OCI-LY7 (cell line): ENCODE measurements around the gene PLEKHS1. TPM values are rescaled to one million over a fixed set of nuclear protein-coding genes. Genes with fewer than 3 reads are reported as not detected.
"Not testable (repeated sequence)": the region's sequence is repeated elsewhere in the genome, so short reads cannot be mapped to it uniquely, and the experiment has no call there.

ENCODE experiments used
- BruUV-seq: library from RNA; stranded (reverse); fragments of 400-500 nt; replicated peaks from 2 replicates; lab custom pipeline; 2021; lab: Mats Ljungman, UMichigan
- CTCF ChIA-PET: fragments of 300-600 bp; sonication (Branson Sonifier 250); formaldehyde crosslinking; loops from one replicate; lab custom pipeline; 2022; ENCODE audit warnings: antibody characterized with exemption; ENCODE audit not compliant: unreplicated experiment; lab: Charles Lee
- POLR2A ChIA-PET: fragments of 300-600 bp; sonication (Branson Sonifier 250); formaldehyde crosslinking; loops from one replicate; lab custom pipeline; 2022; ENCODE audit warnings: antibody characterized with exemption; lab: Charles Lee
- DNase-seq: peaks from one replicate; pipeline ENCODE4 v3.0.0-alpha.2; 2015; ENCODE audit warnings: low spot score
- H2AFZ ChIP-seq: fragments of 200-600 bp; sonication (generic), shearing (Covaris generic); 2 replicates; pipeline ENCODE4 v1.6.1; 2014; ENCODE audit warnings: mild to moderate bottlenecking, antibody characterized with exemption, low read length, moderate library complexity
- H3K27ac ChIP-seq: fragments of 200-600 bp; sonication (generic); 2 replicates; pipeline ENCODE4 v1.5.1; 2014; ENCODE audit warnings: mixed run types, low read depth, mild to moderate bottlenecking, moderate library complexity, low read length, inconsistent platforms; ENCODE audit not compliant: poor library complexity, severe bottlenecking
- H3K36me3 ChIP-seq: fragments of 200-600 bp; sonication (generic); 2 replicates; pipeline ENCODE4 v1.6.1; 2014; ENCODE audit warnings: mild to moderate bottlenecking, antibody characterized with exemption, low read length, moderate library complexity, mixed read lengths; ENCODE audit not compliant: insufficient read depth
- H3K4me1 ChIP-seq: fragments of 200-600 bp; sonication (generic); 2 replicates; pipeline ENCODE4 v1.5.1; 2014; ENCODE audit warnings: mild to moderate bottlenecking, low read length; ENCODE audit not compliant: insufficient read depth, poor library complexity, severe bottlenecking
- H3K4me2 ChIP-seq: fragments of 200-600 bp; sonication (generic); 2 replicates; pipeline ENCODE4 v1.6.1; 2014; ENCODE audit warnings: mild to moderate bottlenecking, low read length
- H3K4me3 ChIP-seq: fragments of 200-600 bp; sonication (generic); 2 replicates; pipeline ENCODE4 v1.5.1; 2014; ENCODE audit warnings: mild to moderate bottlenecking, low read depth, low read length; ENCODE audit not compliant: poor library complexity, severe bottlenecking
- H3K79me2 ChIP-seq: fragments of 200-600 bp; sonication (generic); 2 replicates; pipeline ENCODE4 v1.6.1; 2016; ENCODE audit warnings: low read depth, mild to moderate bottlenecking, low read length, moderate library complexity, mixed read lengths; ENCODE audit not compliant: insufficient read depth
- H3K9me2 ChIP-seq: fragments of 200-600 bp; sonication (generic); 2 replicates; pipeline ENCODE4 v1.6.1; 2016; ENCODE audit warnings: mild to moderate bottlenecking, low read length, mixed read lengths; ENCODE audit not compliant: insufficient read depth
- H3K9me3 ChIP-seq: fragments of 200-600 bp; sonication (generic); 2 replicates; pipeline ENCODE4 v1.6.1; 2014; ENCODE audit warnings: mild to moderate bottlenecking, mixed run types, low read length, mixed read lengths
- H4K20me1 ChIP-seq: fragments of 200-600 bp; sonication (generic); 2 replicates; pipeline ENCODE4 v1.6.1; 2014; ENCODE audit warnings: mild to moderate bottlenecking, antibody characterized with exemption, low read length, moderate library complexity, mixed read lengths; ENCODE audit not compliant: insufficient read depth
- CTCF ChIP-seq: fragments of 200-600 bp; sonication (generic); conservative IDR thresholded peaks from 2 replicates; pipeline ENCODE4 v1.5.1; 2014; ENCODE audit warnings: mild to moderate bottlenecking, antibody characterized with exemption, low read length, moderate library complexity, mixed read lengths
- EZH2phosphoT487 ChIP-seq: fragments of 200-600 bp; sonication (generic); IDR thresholded peaks from 2 replicates; pipeline ENCODE4 v1.6.1; 2018; ENCODE audit warnings: low read depth, borderline replicate concordance, mild to moderate bottlenecking, mixed run types, antibody characterized with exemption, low read length, moderate library complexity, mixed read lengths
- intact Hi-C: fragments of 100-400 bp; cut with micrococcal nuclease; formaldehyde crosslinking; loops from one replicate; pipeline ENCODE4 v1.10.0; 2022; ENCODE audit not compliant: unreplicated experiment
- total RNA-seq, 2 experiments: library from RNA; depleted of rRNA in 1 of 2; stranded (reverse); fragments of >200 nt in 1 of 2; shearing (Covaris generic) in 1 of 2; gene quantifications; 2 replicates each; pipeline ENCODE4 v1.2.3, GENCODE V29; 2014 to 2022

The PLEKHS1 gene
- total RNA-seq, 2 experiments from 2014 or later = not detected

DNA sequence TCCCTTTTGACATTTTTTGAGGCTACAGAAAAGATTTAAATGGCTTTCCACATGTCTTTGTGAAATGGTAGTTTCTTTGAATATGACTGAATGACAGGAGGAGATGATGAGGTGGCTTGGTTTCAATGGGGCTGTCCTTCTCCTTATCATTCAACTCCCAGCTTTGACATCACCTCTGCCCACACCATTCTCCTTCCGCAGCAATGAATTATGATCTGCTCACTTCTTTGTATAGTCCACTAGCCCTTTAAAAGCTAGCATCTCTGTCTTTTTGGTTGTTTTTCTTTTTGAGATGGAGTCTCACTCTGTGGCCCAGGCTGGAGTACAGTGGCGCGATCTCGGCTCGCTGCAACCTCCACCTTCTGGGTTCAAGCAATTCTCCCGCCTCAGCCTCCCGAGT, 70.7 kb downstream of the PLEKHS1 start:
- no peaks in the 10 kb centered on the region for H3K9me3 ChIP-seq
- intact Hi-C loops = no loop called here
- ChIA-PET CTCF (no interaction called here), POLR2A (interaction anchor here (0.7 to 0.9 kb wide), 2 partner anchors 16 to 18 kb away, joined by 3 read pairs; no protein-coding TSS in a partner anchor)
- H3K9me2 ChIP-seq = no peaks in the 10 kb centered on the region
- DNase-seq = no peak
- H3K4me2 ChIP-seq = no peak overlapping the region
- no peak overlapping the region for H3K4me3 ChIP-seq
- no peaks in the 10 kb centered on the region for H3K36me3 ChIP-seq
- no TSS peak for BruUV-seq
- no peak overlapping the region for H2AFZ ChIP-seq
- H4K20me1 ChIP-seq = no peaks in the 10 kb centered on the region
- H3K79me2 ChIP-seq = no peaks in the 10 kb centered on the region
- no peaks in the 10 kb centered on the region for H3K4me1 ChIP-seq
- TF ChIP-seq CTCF (no peak), EZH2phosphoT487 (no peak)
- no peak overlapping the region for H3K27ac ChIP-seq

DNA sequence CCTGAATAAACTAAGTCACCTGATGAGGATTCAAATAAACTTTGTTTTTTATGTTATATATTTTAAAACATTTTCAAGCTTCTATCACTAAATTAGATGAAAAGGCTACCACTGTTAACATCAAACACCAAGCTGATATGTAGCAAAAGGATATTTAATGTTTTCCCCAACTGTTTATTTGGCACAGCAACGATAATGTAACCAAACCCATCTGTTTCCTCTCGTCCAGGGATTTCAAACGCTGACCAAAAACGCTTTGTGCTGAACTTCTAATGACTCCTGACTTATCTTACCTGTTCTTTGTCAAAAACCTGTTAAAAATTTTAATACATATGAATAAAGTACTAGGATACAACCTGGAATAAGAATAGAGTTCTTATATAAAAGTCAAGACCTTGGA, 71.9 kb downstream of the PLEKHS1 start:
- no peaks in the 10 kb centered on the region for H4K20me1 ChIP-seq
- no TSS peak for BruUV-seq
- intact Hi-C loops = no loop called here
- H3K36me3 ChIP-seq = no peaks in the 10 kb centered on the region
- no peaks in the 10 kb centered on the region for H3K79me2 ChIP-seq
- no peak overlapping the region for H3K27ac ChIP-seq
- H3K4me1 ChIP-seq = no peaks in the 10 kb centered on the region
- ChIA-PET CTCF (no interaction called here), POLR2A (interaction anchor here (0.9 to 1.2 kb wide), 3 partner anchors 18 to 35 kb away, joined by 3 read pairs; no protein-coding TSS in a partner anchor)
- H3K4me2 ChIP-seq = no peak overlapping the region
- TF ChIP-seq EZH2phosphoT487 (no peak), CTCF (no peak)
- H3K4me3 ChIP-seq = no peak overlapping the region
- DNase-seq = no peak
- H3K9me2 ChIP-seq = no peaks in the 10 kb centered on the region
- H2AFZ ChIP-seq = no peak overlapping the region
- no peaks in the 10 kb centered on the region for H3K9me3 ChIP-seq

DNA sequence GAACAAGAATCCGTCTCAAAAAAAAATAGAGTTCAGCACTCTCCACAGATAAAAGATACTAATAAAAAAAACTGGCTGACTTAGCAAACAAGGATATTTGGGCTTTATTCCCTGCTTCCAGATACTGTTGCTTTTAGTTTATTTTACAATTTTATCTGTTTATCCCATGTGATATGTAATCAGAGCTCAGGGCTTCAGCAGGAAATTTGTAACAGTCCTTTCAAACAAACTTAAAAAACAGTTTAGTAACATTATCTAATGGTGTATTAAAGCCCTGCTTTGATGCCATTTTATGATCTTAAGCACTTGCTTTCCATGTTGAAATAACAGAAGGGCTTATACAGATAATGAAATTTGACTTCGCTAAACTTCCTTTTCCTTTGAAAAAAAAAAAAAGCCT, 74.3 kb downstream of the PLEKHS1 start:
- DNase-seq = no peak
- Histone ChIP-seq H3K36me3 (no peaks in the 10 kb centered on the region), H3K9me2 (no peaks in the 10 kb centered on the region), H3K27ac (no peak overlapping the region), H3K9me3 (no peaks in the 10 kb centered on the region), H3K4me2 (no peak overlapping the region), H4K20me1 (no peaks in the 10 kb centered on the region), H3K4me1 (no peaks in the 10 kb centered on the region), H3K4me3 (no peak overlapping the region), H2AFZ (no peak overlapping the region), H3K79me2 (no peaks in the 10 kb centered on the region)
- intact Hi-C loops = no loop called here
- ChIA-PET CTCF (no interaction called here), POLR2A (interaction anchor here (0.7 to 1.2 kb wide), 2 partner anchors 11 to 286 kb away, joined by 3 read pairs; no protein-coding TSS in a partner anchor)
- no peak for TF ChIP-seq CTCF
- no peak for TF ChIP-seq EZH2phosphoT487
- BruUV-seq = no TSS peak

DNA sequence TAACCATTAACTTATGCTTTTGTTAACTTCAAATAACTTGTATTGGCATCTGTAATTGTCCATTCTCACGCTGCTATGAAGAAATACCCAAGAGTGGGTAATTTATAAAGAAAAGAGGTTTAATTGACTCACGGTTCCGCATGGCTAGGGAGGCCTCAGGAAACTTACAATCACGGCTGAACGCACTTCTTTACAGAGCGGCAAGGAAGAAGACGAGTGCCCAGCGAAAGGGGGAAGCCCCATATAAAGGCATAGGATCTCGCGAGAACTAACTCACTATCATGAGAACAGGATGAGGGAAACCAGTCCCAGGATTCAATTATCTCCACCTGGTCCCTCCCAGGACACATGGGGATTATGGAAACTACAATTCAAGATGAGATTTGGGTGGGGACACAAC, 77.1 kb downstream of the PLEKHS1 start:
- H3K27ac ChIP-seq, H3K9me2 ChIP-seq, H3K36me3 ChIP-seq, H3K79me2 ChIP-seq, POLR2A ChIA-PET, H4K20me1 ChIP-seq, intact Hi-C loops, H3K4me3 ChIP-seq, H2AFZ ChIP-seq, H3K4me2 ChIP-seq, BruUV-seq, CTCF ChIA-PET, H3K4me1 ChIP-seq, H3K9me3 ChIP-seq: not testable (repeated sequence)
- DNase-seq = peak; percentile 16
